ENCODE results near the gene TMEM123. TPM values are rescaled to one million over a fixed set of nuclear protein-coding genes. Genes with fewer than 3 reads are reported as not detected.

TMEM123 gene
- total and polyA plus RNA-seq, 2 of the 8 experiments (the other 6 are each of a cell fraction or from before 2014, with no cell fraction given) = 75.5 to 80.1 TPM

GRCh38 chr11:102391549-102392237, 60.9 kb downstream of the TMEM123 start:
- H3K56ac ChIP-seq (replicated peaks; ENCODE audit: insufficient read length, low read depth, low read length) = no peak overlapping the region
- H4K8ac ChIP-seq (ENCODE audit: extremely low read depth, insufficient read depth, low read length) = no peak overlapping the region; the same call in 1 of the 2 replicates
- H2BK12ac ChIP-seq (ENCODE audit: low read depth, low read length) = no peak overlapping the region
- H3K9me3 ChIP-seq (ENCODE audit: insufficient read depth in 2 of 2, low read depth in 1 of 2, low read length in 1 of 2) = no peaks in the 10 kb centered on the region
- H3K27me3 ChIP-seq (replicated peaks in 1 of 4; ENCODE audit: control insufficient read depth in 3 of 4, extremely low read depth in 1 of 4, insufficient read depth in 3 of 4, low read length in 3 of 4) = no peaks in the 10 kb centered on the region
- H2BK5ac ChIP-seq (ENCODE audit: low read depth, low read length) = no peak overlapping the region
- DNase-seq (ENCODE audit: low read depth in 1 of 2, low spot score in 2 of 2) (no peak), FAIRE-seq (no peak)
- H3K14ac ChIP-seq (ENCODE audit: insufficient read length) = no peak overlapping the region
- ChIA-PET POLR2A (ENCODE audit: partially characterized antibody) (interaction anchor here (1.2 to 1.8 kb wide), 4 partner anchors 15 to 101 kb away, joined by 3 to 6 read pairs (median 4); no protein-coding TSS in a partner anchor), CTCF (ENCODE audit: partially characterized antibody) (interaction anchor here (0.7 to 6.7 kb wide), 43 partner anchors 10 to 274 kb away, joined by 3 to 115 read pairs (median 7); no protein-coding TSS in a partner anchor)
- no peaks in the 10 kb centered on the region for H4K20me1 ChIP-seq (replicated peaks in 1 of 2; ENCODE audit: control insufficient read depth in 1 of 2, insufficient read depth in 2 of 2, low read length in 2 of 2)
- H3K18ac ChIP-seq (ENCODE audit: extremely low read depth, low read length) = no peak overlapping the region
- no peaks in the 10 kb centered on the region for H3K4me1 ChIP-seq (replicated peaks in 1 of 4; ENCODE audit: control insufficient read depth in 3 of 4, insufficient read depth in 4 of 4, low read length in 3 of 4)
- no peaks in the 10 kb centered on the region for H3K23me2 ChIP-seq (ENCODE audit: low read depth, low read length)
- H2BK20ac ChIP-seq (ENCODE audit: low read length) = no peak overlapping the region
- no peak overlapping the region for H2BK15ac ChIP-seq (ENCODE audit: low read length)
- WGBS, 2 experiments (ENCODE audit: extremely low coverage in 1 of 2, insufficient coverage in 1 of 2, insufficient read length in 1 of 2, insufficient replicate concordance in 2 of 2, low coverage in 1 of 2, low lambda C conversion rate in 2 of 2, missing lambda C conversion rate in 1 of 2) = 85% methylated on average over 4 of the region's 4 CpGs; no CpG with 5 or more reads in 1 of the 2 experiments
- H2AK5ac ChIP-seq (ENCODE audit: low read depth, low read length) = no peak overlapping the region
- H3K9ac ChIP-seq (replicated peaks in 1 of 4; ENCODE audit: extremely low read depth in 1 of 4, low read depth in 3 of 4, low read length in 3 of 4) = no peak overlapping the region
- no peak overlapping the region for H3K23ac ChIP-seq (ENCODE audit: insufficient read length)
- no peaks in the 10 kb centered on the region for H3K79me1 ChIP-seq (ENCODE audit: low read depth, low read length)
- H3K36me3 ChIP-seq (ENCODE audit: control insufficient read depth in 2 of 4, insufficient read depth in 4 of 4, low read length in 3 of 4) = peaks cover 0 to 4% (median 0%) of the 10 kb centered on the region in 4 experiments; a peak in 3 of 8 replicates
- no peak overlapping the region for H3K27ac ChIP-seq (ENCODE audit: low read depth, low read length)
- H2AFZ ChIP-seq (ENCODE audit: low read length) = no peak overlapping the region
- no peak overlapping the region for H3K4me2 ChIP-seq (ENCODE audit: insufficient read depth in 1 of 2, low read depth in 2 of 2, low read length in 2 of 2)
- no peaks in the 10 kb centered on the region for H3K79me2 ChIP-seq (ENCODE audit: control insufficient read depth in 1 of 2, insufficient read depth in 2 of 2, low read length in 2 of 2)
- no peak overlapping the region for H2BK120ac ChIP-seq (replicated peaks; ENCODE audit: low read depth, low read length)
- no peak overlapping the region for H3K4me3 ChIP-seq (ENCODE audit: extremely low read depth in 1 of 4, insufficient read depth in 2 of 4, low read depth in 3 of 4, low read length in 4 of 4)
- H4K91ac ChIP-seq (replicated peaks; ENCODE audit: insufficient read length, low read length) = no peak overlapping the region
- H4K5ac ChIP-seq (ENCODE audit: insufficient read length, low read depth, low read length) = no peak overlapping the region
- no peak overlapping the region for H3K4ac ChIP-seq (replicated peaks; ENCODE audit: insufficient read length, low read depth, low read length)
- no peak for TF ChIP-seq EGR1 (IDR thresholded peaks at IDR 0.05; ENCODE audit: borderline replicate concordance, low read depth, low read length)
- no peak for TF ChIP-seq TEAD4 (IDR thresholded peaks at IDR 0.05; ENCODE audit: low read depth, low read length)
- TF ChIP-seq YY1 (IDR thresholded peaks at IDR 0.05; ENCODE audit: low read depth, low read length) = no peak
- TF ChIP-seq MAFK (IDR thresholded peaks at IDR 0.05; ENCODE audit: low read depth, low read length) = no peak
- no peak for TF ChIP-seq CEBPB (IDR thresholded peaks at IDR 0.05; ENCODE audit: low read depth, low read length)
- no peak for TF ChIP-seq SRF (IDR thresholded peaks at IDR 0.05; ENCODE audit: low read depth, low read length)
- no peak for TF ChIP-seq TBP (IDR thresholded peaks at IDR 0.05; ENCODE audit: low read depth, low read length)
- TF ChIP-seq SIRT6 (IDR thresholded peaks at IDR 0.05; ENCODE audit: low read length) = no peak
- TF ChIP-seq JUN (IDR thresholded peaks at IDR 0.05; ENCODE audit: low read depth, low read length) = no peak
- no peak for TF ChIP-seq BACH1 (IDR thresholded peaks at IDR 0.05; ENCODE audit: low read length)
- no peak for TF ChIP-seq SP1 (IDR thresholded peaks at IDR 0.05; ENCODE audit: low read depth, low read length)
- TF ChIP-seq CHD1 (IDR thresholded peaks at IDR 0.05; ENCODE audit: low read depth, low read length) = no peak
- no peak for TF ChIP-seq PHF8 (conservative IDR thresholded peaks at IDR 0.05; ENCODE audit: low read depth, low read length)
- TF ChIP-seq CBX8 (IDR thresholded peaks at IDR 0.05; ENCODE audit: borderline replicate concordance, low read depth, low read length) = no peak
